ENCODE data around the gene GABPB2.
"Not testable (repeated sequence)": the region's sequence is repeated elsewhere in the genome, so short reads cannot be mapped to it uniquely, and the experiment has no call there.

Gene GABPB2

GRCh38 chr1:151072224-151072623 lies 1.7 kb downstream of the GABPB2 start:
- H3K4me2 ChIP-seq (ENCODE audit: low read depth, low read length) = no peak overlapping the region

GRCh38 chr1:151085953-151086559 lies 15.5 kb downstream of the GABPB2 start:
- no peak overlapping the region for H3K9ac ChIP-seq (ENCODE audit: low read length)
- H3K9me2 ChIP-seq (replicated peaks; ENCODE audit: insufficient read depth, low read length) = no peaks in the 10 kb centered on the region
- no peak for DNase-seq
- H3F3A ChIP-seq (ENCODE audit: insufficient read depth, low read length) = no peaks in the 10 kb centered on the region
- no peak overlapping the region for H3K4me2 ChIP-seq (ENCODE audit: low read depth, low read length)
- H4K20me1 ChIP-seq (ENCODE audit: insufficient read depth, low read length) = no peaks in the 10 kb centered on the region
- no peak overlapping the region for H3K4me3 ChIP-seq (ENCODE audit: low read length)
- TF ChIP-seq CTCF (IDR thresholded peaks at IDR 0.05; ENCODE audit: low read length) (no peak), EZH2phosphoT487 (IDR thresholded peaks at IDR 0.05; ENCODE audit: low read length) (no peak), EZH2 (optimal IDR thresholded peaks at IDR 0.05; ENCODE audit: low read depth, low read length) (no peak)
- H3K36me3 ChIP-seq (replicated peaks; ENCODE audit: insufficient read depth, low read length) = no peaks in the 10 kb centered on the region
- no peak overlapping the region for H2AFZ ChIP-seq (ENCODE audit: low read length)
- no peak overlapping the region for H3K27ac ChIP-seq (ENCODE audit: low read length)
- H3K79me2 ChIP-seq (ENCODE audit: low read length) = no peaks in the 10 kb centered on the region
- no peaks in the 10 kb centered on the region for H3K9me3 ChIP-seq (replicated peaks; ENCODE audit: insufficient read depth, low read length)
- no peaks in the 10 kb centered on the region for H3K4me1 ChIP-seq (ENCODE audit: low read length)
- H3K27me3 ChIP-seq (replicated peaks; ENCODE audit: insufficient read depth, low read length) = no peaks in the 10 kb centered on the region

More at GRCh38 chr1:151072224-151072623, 1.7 kb downstream of the GABPB2 start:
- Histone ChIP-seq H3K36me3 (replicated peaks; ENCODE audit: insufficient read depth, low read length) (no peaks in the 10 kb centered on the region), H3K79me2 (ENCODE audit: low read length) (peaks cover 11% of the 10 kb centered on the region; the same call in 1 of the 2 replicates), H3K9me2 (replicated peaks; ENCODE audit: insufficient read depth, low read length) (no peaks in the 10 kb centered on the region), H3F3A (ENCODE audit: insufficient read depth, low read length) (peaks cover 19% of the 10 kb centered on the region), H3K4me1 (ENCODE audit: low read length) (0 out of 2 replicates have a peak, but pooled peaks cover 3% of the 10 kb centered on the region), H4K20me1 (ENCODE audit: insufficient read depth, low read length) (no peaks in the 10 kb centered on the region), H3K9ac (ENCODE audit: low read length) (no peak overlapping the region), H3K9me3 (replicated peaks; ENCODE audit: insufficient read depth, low read length) (no peaks in the 10 kb centered on the region), H2AFZ (ENCODE audit: low read length) (no peak overlapping the region), H3K27me3 (replicated peaks; ENCODE audit: insufficient read depth, low read length) (no peaks in the 10 kb centered on the region), H3K4me3 (ENCODE audit: low read length) (no peak overlapping the region), H3K27ac (ENCODE audit: low read length) (no peak overlapping the region)
- TF ChIP-seq EZH2 (optimal IDR thresholded peaks at IDR 0.05; ENCODE audit: low read depth, low read length) = no peak
- no peak for TF ChIP-seq EZH2phosphoT487 (IDR thresholded peaks at IDR 0.05; ENCODE audit: low read length)
- TF ChIP-seq CTCF (IDR thresholded peaks at IDR 0.05; ENCODE audit: low read length) = no peak
- DNase-seq = no peak

- not testable (repeated sequence) for H3K79me2 ChIP-seq (ENCODE audit: low read length); H3K27me3 ChIP-seq (replicated peaks; ENCODE audit: insufficient read depth, low read length); DNase-seq; H3F3A ChIP-seq (ENCODE audit: insufficient read depth, low read length); H3K9me3 ChIP-seq (replicated peaks; ENCODE audit: insufficient read depth, low read length); H3K36me3 ChIP-seq (replicated peaks; ENCODE audit: insufficient read depth, low read length); H2AFZ ChIP-seq (ENCODE audit: low read length); H4K20me1 ChIP-seq (ENCODE audit: insufficient read depth, low read length); H3K4me3 ChIP-seq (ENCODE audit: low read length); H3K9ac ChIP-seq (ENCODE audit: low read length); H3K9me2 ChIP-seq (replicated peaks; ENCODE audit: insufficient read depth, low read length); H3K27ac ChIP-seq (ENCODE audit: low read length); H3K4me2 ChIP-seq (ENCODE audit: low read depth, low read length); H3K4me1 ChIP-seq (ENCODE audit: low read length)
Observed at GRCh38 chr1:151097426-151097825, 26.9 kb downstream of the GABPB2 start.

GRCh38 chr1:151098126-151098525 lies 27.6 kb downstream of the GABPB2 start:
- TF ChIP-seq EZH2phosphoT487 (IDR thresholded peaks at IDR 0.05; ENCODE audit: low read length) (no peak), EZH2 (optimal IDR thresholded peaks at IDR 0.05; ENCODE audit: low read depth, low read length) (no peak), CTCF (IDR thresholded peaks at IDR 0.05; ENCODE audit: low read length) (no peak)
- Histone ChIP-seq H2AFZ (ENCODE audit: low read length) (no peak overlapping the region), H4K20me1 (ENCODE audit: insufficient read depth, low read length) (no peaks in the 10 kb centered on the region), H3K9me3 (replicated peaks; ENCODE audit: insufficient read depth, low read length) (no peaks in the 10 kb centered on the region), H3K4me2 (ENCODE audit: low read depth, low read length) (no peak overlapping the region), H3K9me2 (replicated peaks; ENCODE audit: insufficient read depth, low read length) (no peaks in the 10 kb centered on the region), H3K27me3 (replicated peaks; ENCODE audit: insufficient read depth, low read length) (no peaks in the 10 kb centered on the region), H3K79me2 (ENCODE audit: low read length) (no peaks in the 10 kb centered on the region), H3K4me3 (ENCODE audit: low read length) (no peak overlapping the region), H3K9ac (ENCODE audit: low read length) (no peak overlapping the region), H3K36me3 (replicated peaks; ENCODE audit: insufficient read depth, low read length) (no peaks in the 10 kb centered on the region), H3K4me1 (ENCODE audit: low read length) (no peaks in the 10 kb centered on the region), H3K27ac (ENCODE audit: low read length) (no peak overlapping the region), H3F3A (ENCODE audit: insufficient read depth, low read length) (no peaks in the 10 kb centered on the region)
- DNase-seq = no peak
